ENCODE measurements around the gene LEFTY2. TPM values are rescaled to one million over a fixed set of nuclear protein-coding genes. Genes with fewer than 3 reads are reported as not detected.

The LEFTY2 gene
- total and polyA plus RNA-seq, 9 of the 15 experiments (the other 6 are each of a cell fraction or from before 2014, with no cell fraction given), result 0.04 to 0.14 TPM; not detected in 7

GRCh38 chr1:225899044-225899925 lies 41.7 kb downstream of the LEFTY2 start:
- FAIRE-seq, result no peak
- POLR2A ChIA-PET, result interaction anchor here (0.7 to 2.1 kb wide), 3 partner anchors 10 to 86 kb away, joined by 3 to 8 read pairs (median 3); partner anchors contain the start of gene LEFTY1
- TF ChIP-seq CREM (IDR thresholded peaks at IDR 0.05; ENCODE audit: low read depth) (0 out of 2 replicates have a peak, but pooled peaks have one; percentile 27), MLLT1 (IDR thresholded peaks at IDR 0.05) (no peak), CTBP1 (IDR thresholded peaks at IDR 0.05; ENCODE audit: borderline replicate concordance) (no peak), ZBTB7A (IDR thresholded peaks at IDR 0.05; ENCODE audit: borderline replicate concordance, control insufficient read depth, low read depth, low read length) (peak; percentile 51; the same call in 1 of the 2 replicates), MAX (CRISPR knock-in tag; IDR thresholded peaks at IDR 0.05) (no peak), MYNN (IDR thresholded peaks at IDR 0.05) (0 out of 2 replicates have a peak, but pooled peaks have one; percentile 23), MYNN (CRISPR knock-in tag; IDR thresholded peaks at IDR 0.05) (no peak), ZNF197 (CRISPR knock-in tag; IDR thresholded peaks at IDR 0.05; ENCODE audit: low read depth) (no peak), ZNF586 (CRISPR knock-in tag; conservative IDR thresholded peaks at IDR 0.05) (no peak), ZNF175 (CRISPR knock-in tag; IDR thresholded peaks at IDR 0.05; ENCODE audit: low read depth) (no peak), POLR3G (IDR thresholded peaks at IDR 0.05; ENCODE audit: extremely low read depth, insufficient read length, insufficient replicate concordance) (no peak), CBFA2T3 (IDR thresholded peaks at IDR 0.05) (peak; percentile 69), CBFA2T2 (conservative IDR thresholded peaks at IDR 0.05) (0 out of 2 replicates have a peak, but pooled peaks have one; percentile 35), BRF1 (IDR thresholded peaks at IDR 0.05; ENCODE audit: borderline replicate concordance, extremely low read depth, insufficient read length) (no peak), TCF7 (IDR thresholded peaks at IDR 0.05; ENCODE audit: borderline replicate concordance) (no peak), NFE2 (IDR thresholded peaks at IDR 0.05; ENCODE audit: low read depth) (peak; percentile 15; the same call in 1 of the 2 replicates), BRD9 (IDR thresholded peaks at IDR 0.05; ENCODE audit: low read depth, partially characterized antibody) (no peak), ZNF717 (CRISPR knock-in tag; IDR thresholded peaks at IDR 0.05) (no peak), EGR1 (conservative IDR thresholded peaks at IDR 0.05) (peak; percentile 75), NFIX (CRISPR knock-in tag; IDR thresholded peaks at IDR 0.05; ENCODE audit: low read depth) (no peak), EP300 (IDR thresholded peaks at IDR 0.05; ENCODE audit: low read length) (peak; percentile 33; the same call in 1 of the 2 replicates)

More at GRCh38 chr1:225899044-225899925, 41.7 kb downstream of the LEFTY2 start:
- Histone ChIP-seq H3K4me1 (replicated peaks in 1 of 2; ENCODE audit: control insufficient read depth in 2 of 2, insufficient read depth in 2 of 2, low read length in 2 of 2) (peaks cover 15 to 20% of the 10 kb centered on the region in 2 experiments), H3K27ac (ENCODE audit: extremely low read depth, low read depth, low read length) (no peak overlapping the region; the same call in 2 of the 3 replicates), H4K20me1 (replicated peaks; ENCODE audit: control insufficient read depth, insufficient read depth, low read length) (no peaks in the 10 kb centered on the region), H3K9me3 (replicated peaks; ENCODE audit: control insufficient read depth, insufficient read depth, low read depth, low read length) (no peaks in the 10 kb centered on the region), H3K79me2 (ENCODE audit: control insufficient read depth, insufficient read depth, low read length) (no peaks in the 10 kb centered on the region), H3K9me1 (ENCODE audit: control insufficient read depth, insufficient read depth, low read length) (no peaks in the 10 kb centered on the region), H3K9ac (ENCODE audit: insufficient read depth in 1 of 2, low read depth in 2 of 2, low read length in 2 of 2) (peak overlapping the region; percentile 9 to 66; a peak in 3 of 4 replicates), H3K4me2 (ENCODE audit: insufficient read depth, low read length) (0 out of 2 replicates have a peak overlapping the region, but pooled peaks have one; percentile 16), H2AFZ (ENCODE audit: low read depth, low read length) (peak overlapping the region; percentile 62; the same call in 1 of the 2 replicates), H3K27me3 (ENCODE audit: control insufficient read depth in 2 of 2, insufficient read depth in 2 of 2, low read length in 2 of 2) (no peaks in the 10 kb centered on the region), H3K4me3 (no peak overlapping the region), H3K36me3 (ENCODE audit: control insufficient read depth, insufficient read depth, low read length) (no peaks in the 10 kb centered on the region)
- BruUV-seq (replicated peaks), result no TSS peak
- intact Hi-C loops (cut with micrococcal nuclease), result no loop called here
- CTCF ChIA-PET (ENCODE audit: low intra/inter-chr PET ratio), result no interaction called here
- ATAC-seq (peak; percentile 50), DNase-seq (ENCODE audit: extremely low read depth in 1 of 4, low spot score in 3 of 4) (peak; percentile 73 to 78 (median 74))
- in situ Hi-C loops (cut with MboI), result no loop called here
- WGBS (ENCODE audit: insufficient coverage, low coverage, missing lambda C conversion rate), result 24% methylated on average over 4 of the region's 4 CpGs
